GM12878 (cell line): ENCODE measurements around the gene DNAI4. TPM values are rescaled to one million over a fixed set of nuclear protein-coding genes. Genes with fewer than 3 reads are reported as not detected.

Experiments used
- ATAC-seq: fragments of 200-7000 bp; cut with Tn5 transposase; 3 replicates; pipeline ENCODE4 v1.9.1; 2020; ENCODE audit warnings: mild to moderate bottlenecking, moderate library complexity
- BruUV-seq: library from RNA; stranded (reverse); fragments of 400-500 nt; replicated peaks from 2 replicates; lab custom pipeline; 2021; lab: Mats Ljungman, UMichigan
- CTCF ChIA-PET: fragments of 300-600 bp; sonication (Branson Sonifier 250); formaldehyde crosslinking; extraction: SDS; loops from one replicate; lab custom pipeline; 2021; ENCODE audit warnings: inconsistent platforms; lab: Yijun Ruan, JAX
- POLR2A ChIA-PET: fragments of 350-600 bp; formaldehyde crosslinking; extraction: SDS; loops from one replicate; lab custom pipeline; 2021; ENCODE audit warnings: inconsistent platforms; lab: Charles Lee
- RAD21 ChIA-PET: fragments of 300-600 bp; sonication (Branson Sonifier 250); formaldehyde crosslinking; loops from one replicate; lab custom pipeline; 2023; ENCODE audit warnings: antibody characterized with exemption; ENCODE audit not compliant: unreplicated experiment; lab: Charles Lee
- SMC1A ChIA-PET: fragments of 300-600 bp; sonication (Branson Sonifier 250); formaldehyde crosslinking; loops from one replicate; lab custom pipeline; 2023; ENCODE audit not compliant: unreplicated experiment, uncharacterized antibody; lab: Charles Lee
- DNase-seq: peaks from one replicate; pipeline ENCODE4 v3.0.0-alpha.2; 2011; ENCODE audit warnings: low read depth, low spot score
- FAIRE-seq: peaks from 3 replicates; lab custom pipeline; 2011; peaks lifted over from hg19 to GRCh38; lab: Jason Lieb, UNC
- H2AFZ ChIP-seq: 2 replicates; pipeline ENCODE4 v1.6.0; 2011; ENCODE audit warnings: low read depth, low read length, control low read depth; ENCODE audit not compliant: control insufficient read depth
- H3K27ac ChIP-seq: 2 replicates; pipeline ENCODE4 v1.5.1; 2011; ENCODE audit warnings: control low read depth; ENCODE audit not compliant: control insufficient read depth, insufficient read depth
- H3K27me3 ChIP-seq, 2 experiments: replicated peaks in 1 of 2; 2 replicates each; pipeline versions ENCODE4 v1.6.0 to v1.6.1; 2011; ENCODE audit warnings: low read length in 1 of 2; ENCODE audit not compliant: control insufficient read depth in 2 of 2, insufficient read depth in 2 of 2
- H3K36me3 ChIP-seq, 2 experiments: 2 replicates each; pipeline ENCODE4 v1.5.1; 2011; ENCODE audit warnings: low read length in 1 of 2; ENCODE audit not compliant: control insufficient read depth in 2 of 2, insufficient read depth in 2 of 2
- H3K4me1 ChIP-seq: 2 replicates; pipeline ENCODE4 v1.6.1; 2011; ENCODE audit warnings: mild to moderate bottlenecking, low read length, moderate library complexity, mixed read lengths; ENCODE audit not compliant: control insufficient read depth, insufficient read depth
- H3K4me2 ChIP-seq: 2 replicates; pipeline ENCODE4 v1.6.0; 2011; ENCODE audit warnings: control low read depth; ENCODE audit not compliant: control insufficient read depth, insufficient read depth
- H3K4me3 ChIP-seq: fragments of 200-600 bp; sonication (generic); 2 replicates; pipeline ENCODE4 v1.5.1; 2016
- H3K79me2 ChIP-seq: 2 replicates; pipeline ENCODE4 v1.6.0; 2011; ENCODE audit warnings: low read length; ENCODE audit not compliant: control insufficient read depth, insufficient read depth
- H3K9ac ChIP-seq: 2 replicates; pipeline ENCODE4 v1.8.0; 2011; ENCODE audit warnings: low read length, control low read depth, mixed read lengths; ENCODE audit not compliant: control insufficient read depth, insufficient read depth
- H3K9me3 ChIP-seq: replicated peaks from 3 replicates; pipeline ENCODE4 v1.5.1; 2011; ENCODE audit warnings: mild to moderate bottlenecking, low read length; ENCODE audit not compliant: control insufficient read depth, insufficient read depth
- H4K20me1 ChIP-seq: 2 replicates; pipeline ENCODE4 v1.6.0; 2011; ENCODE audit not compliant: control insufficient read depth, insufficient read depth
- BCL11A ChIP-seq: IDR thresholded peaks from 2 replicates; pipeline ENCODE4 v1.6.1; 2011; ENCODE audit warnings: low read depth, low read length
- CHD2 ChIP-seq: IDR thresholded peaks from 2 replicates; pipeline ENCODE4 v1.6.1; 2011; ENCODE audit warnings: low read depth, low read length, improper control_type of control experiment, borderline replicate concordance
- IRF4 ChIP-seq: IDR thresholded peaks from 2 replicates; pipeline ENCODE4 v1.6.1; 2011; ENCODE audit warnings: low read depth, low read length
- KDM1A ChIP-seq: fragments of 200-600 bp; sonication (generic); IDR thresholded peaks from 2 replicates; pipeline ENCODE4 v1.6.1; 2016; ENCODE audit warnings: borderline replicate concordance
- MTA3 ChIP-seq: IDR thresholded peaks from 2 replicates; pipeline ENCODE4 v1.6.1; 2012; ENCODE audit warnings: low read length, inconsistent platforms, borderline replicate concordance
- NBN ChIP-seq: fragments of 450-650 bp; IDR thresholded peaks from 2 replicates; pipeline ENCODE4 v1.6.1; 2016
- RAD21 ChIP-seq: IDR thresholded peaks from 2 replicates; pipeline ENCODE4 v1.6.1; 2011; ENCODE audit warnings: mild to moderate bottlenecking, low read depth, low read length, moderate library complexity; ENCODE audit not compliant: insufficient read depth
- RAD51 ChIP-seq: fragments of 450-650 bp; IDR thresholded peaks from 2 replicates; pipeline ENCODE4 v1.6.1; 2016; ENCODE audit warnings: moderate library complexity, mild to moderate bottlenecking, inconsistent platforms
- RB1 ChIP-seq: fragments of 450-650 bp; formaldehyde crosslinking; IDR thresholded peaks from 2 replicates; pipeline ENCODE4 v1.6.1; 2017; ENCODE audit warnings: mild to moderate bottlenecking, borderline replicate concordance
- SP1 ChIP-seq: IDR thresholded peaks from one replicate; pipeline ENCODE4 v1.6.1; 2011; ENCODE audit warnings: low read depth, low read length
- SPI1 ChIP-seq: IDR thresholded peaks from 2 replicates; pipeline ENCODE4 v1.6.1; 2011; ENCODE audit warnings: low read depth, mild to moderate bottlenecking, low read length, moderate library complexity, borderline replicate concordance; ENCODE audit not compliant: insufficient read depth
- SRF ChIP-seq, 2 experiments: IDR thresholded peaks; 2 replicates each; pipeline ENCODE4 v1.6.1; 2011; ENCODE audit warnings: low read depth in 2 of 2, low read length in 2 of 2, mild to moderate bottlenecking in 1 of 2, moderate library complexity in 1 of 2
- whole genome bisulfite sequencing: methylation state at CpG from one replicate; pipeline ENCODE4 v1.1.6; 2016; ENCODE audit warnings: low lambda C conversion rate; ENCODE audit not compliant: insufficient replicate concordance, insufficient coverage; ENCODE audit errors: missing lambda C conversion rate; 5-methylcytosine and 5-hydroxymethylcytosine counted together
- in situ Hi-C: fragments of 300-500 bp; cut with MboI; formaldehyde crosslinking; loops from 9 replicates; pipeline ENCODE4 v1.14.3; 2018; ENCODE audit warnings: mixed read lengths
- intact Hi-C: fragments of 100-400 bp; cut with micrococcal nuclease; formaldehyde crosslinking; loops from one replicate; pipeline ENCODE4 v1.14.2; 2022; ENCODE audit not compliant: unreplicated experiment
- polyA plus RNA-seq, 11 experiments: library from polyadenylated mRNA; depleted of rRNA in 4 of 11; unstranded in 6 of 11; stranded (reverse) in 5 of 11; fragments of >200 nt; fragmentation: Nextera tagmentation in 4 of 11; fragmentation: Illumina TruSeq in 1 of 11; extraction: Ambion mirVana in 4 of 11; extraction: Trizol in 1 of 11; gene quantifications; 1 replicate in 1 of 11; 2 replicates in 10 of 11; pipeline versions ENCODE4 v1.2.1 to v1.2.3, GENCODE V29; 2011 to 2016; ENCODE audit warnings: inconsistent platforms in 2 of 11, missing spikeins in 2 of 11, low read depth in 1 of 11
- total RNA-seq, 4 experiments: library from RNA; depleted of rRNA in 3 of 4; stranded (reverse); fragments of >200 nt in 3 of 4; fragmentation: Illumina TruSeq in 1 of 4; extraction: Trizol in 1 of 4; gene quantifications; 2 replicates each; pipeline versions ENCODE4 v1.2.1 to v1.2.3, GENCODE V29; 2013 to 2021
- TF ChIP-seq, protein P1 (sequence below): IDR thresholded peaks from 2 replicates; pipeline ENCODE4 v1.6.1; 2011; ENCODE audit warnings: borderline replicate concordance, low read depth, mild to moderate bottlenecking, moderate library complexity, mixed read lengths, low read length; ENCODE audit not compliant: insufficient read depth; ENCODE audit errors: extremely low read length
- TF ChIP-seq, protein P2 (sequence below): IDR thresholded peaks from 2 replicates; pipeline ENCODE4 v1.6.1; 2011; ENCODE audit warnings: mild to moderate bottlenecking, low read depth, low read length, moderate library complexity; ENCODE audit not compliant: insufficient replicate concordance
- TF ChIP-seq, protein P3 (sequence below): fragments of 450-650 bp; IDR thresholded peaks from 2 replicates; pipeline ENCODE4 v1.6.1; 2016; ENCODE audit warnings: mild to moderate bottlenecking

Gene DNAI4
- total and polyA plus RNA-seq, 10 of the 15 experiments (the other 5 are each of a cell fraction or from before 2014, with no cell fraction given) = 0.13 to 2.3 (median 0.27) TPM; not detected in 1

- Histone ChIP-seq H3K27ac (no peak overlapping the region), H3K9ac (no peak overlapping the region), H3K4me2 (no peak overlapping the region), H3K27me3 (no peaks in the 10 kb centered on the region), H2AFZ (no peak overlapping the region), H3K4me1 (peaks cover 6% of the 10 kb centered on the region; the same call in 1 of the 2 replicates), H3K79me2 (peaks cover 8% of the 10 kb centered on the region), H3K9me3 (no peaks in the 10 kb centered on the region; the same call in 2 of the 3 replicates), H4K20me1 (no peaks in the 10 kb centered on the region), H3K36me3 (no peaks in the 10 kb centered on the region), H3K4me3 (no peak overlapping the region)
- intact Hi-C loops (no loop called here), in situ Hi-C loops (no loop called here)
- DNase-seq (no peak), FAIRE-seq (no peak), ATAC-seq (no peak)
- TF ChIP-seq, protein P1, sequence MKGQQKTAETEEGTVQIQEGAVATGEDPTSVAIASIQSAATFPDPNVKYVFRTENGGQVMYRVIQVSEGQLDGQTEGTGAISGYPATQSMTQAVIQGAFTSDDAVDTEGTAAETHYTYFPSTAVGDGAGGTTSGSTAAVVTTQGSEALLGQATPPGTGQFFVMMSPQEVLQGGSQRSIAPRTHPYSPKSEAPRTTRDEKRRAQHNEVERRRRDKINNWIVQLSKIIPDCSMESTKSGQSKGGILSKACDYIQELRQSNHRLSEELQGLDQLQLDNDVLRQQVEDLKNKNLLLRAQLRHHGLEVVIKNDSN = no peak
- TF ChIP-seq IRF4 = no peak
- 0% methylated on average over 1 of the region's 1 CpG for WGBS
- ChIA-PET SMC1A (interaction anchor here (0.6 to 1.4 kb wide), 3 partner anchors 11 to 37 kb away, joined by 3 read pairs; no protein-coding TSS in a partner anchor), CTCF (no interaction called here), POLR2A (interaction anchor here (0.5 kb wide), 1 partner anchor 1760 kb away, joined by 4 read pairs; no protein-coding TSS in a partner anchor), RAD21 (no interaction called here)
- BruUV-seq = no TSS peak
These were observed 5.6 kb downstream of the DNAI4 start for GRCh38 chr1:66919063-66919462.

GRCh38 chr1:66917476-66917875 lies 7.2 kb downstream of the DNAI4 start:
- no peaks in the 10 kb centered on the region; the same call in 2 of the 3 replicates for H3K9me3 ChIP-seq
- 89% methylated on average over 1 of the region's 1 CpG for WGBS
- H3K27me3 ChIP-seq = no peaks in the 10 kb centered on the region
- no peak overlapping the region for H3K4me3 ChIP-seq
- in situ Hi-C loops (no loop called here), intact Hi-C loops (no loop called here)
- CTCF ChIA-PET = no interaction called here
- SMC1A ChIA-PET = no interaction called here
- H4K20me1 ChIP-seq = no peaks in the 10 kb centered on the region
- no peaks in the 10 kb centered on the region for H3K79me2 ChIP-seq
- ATAC-seq (no peak), DNase-seq (no peak), FAIRE-seq (no peak)
- no peaks in the 10 kb centered on the region for H3K36me3 ChIP-seq
- POLR2A ChIA-PET = no interaction called here
- H2AFZ ChIP-seq = no peak overlapping the region
- RAD21 ChIA-PET = no interaction called here
- no TSS peak for BruUV-seq
- no peaks in the 10 kb centered on the region for H3K4me1 ChIP-seq
- H3K9ac ChIP-seq = no peak overlapping the region
- H3K27ac ChIP-seq = no peak overlapping the region
- no peak overlapping the region for H3K4me2 ChIP-seq
- TF ChIP-seq RB1 (no peak), NBN (no peak), SP1 (no peak), RAD51 (no peak), CHD2 (no peak), RAD21 (no peak), KDM1A (no peak), SRF (IDR thresholded peaks at IDR 0.05; ENCODE audit: low read depth in 2 of 2, low read length in 2 of 2) (no peak), SPI1 (no peak), BCL11A (no peak), MTA3 (no peak)
- TF ChIP-seq, protein P2, sequence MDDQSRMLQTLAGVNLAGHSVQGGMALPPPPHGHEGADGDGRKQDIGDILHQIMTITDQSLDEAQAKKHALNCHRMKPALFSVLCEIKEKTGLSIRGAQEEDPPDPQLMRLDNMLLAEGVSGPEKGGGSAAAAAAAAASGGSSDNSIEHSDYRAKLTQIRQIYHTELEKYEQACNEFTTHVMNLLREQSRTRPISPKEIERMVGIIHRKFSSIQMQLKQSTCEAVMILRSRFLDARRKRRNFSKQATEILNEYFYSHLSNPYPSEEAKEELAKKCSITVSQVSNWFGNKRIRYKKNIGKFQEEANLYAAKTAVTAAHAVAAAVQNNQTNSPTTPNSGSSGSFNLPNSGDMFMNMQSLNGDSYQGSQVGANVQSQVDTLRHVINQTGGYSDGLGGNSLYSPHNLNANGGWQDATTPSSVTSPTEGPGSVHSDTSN = no peak
- TF ChIP-seq, protein P3, sequence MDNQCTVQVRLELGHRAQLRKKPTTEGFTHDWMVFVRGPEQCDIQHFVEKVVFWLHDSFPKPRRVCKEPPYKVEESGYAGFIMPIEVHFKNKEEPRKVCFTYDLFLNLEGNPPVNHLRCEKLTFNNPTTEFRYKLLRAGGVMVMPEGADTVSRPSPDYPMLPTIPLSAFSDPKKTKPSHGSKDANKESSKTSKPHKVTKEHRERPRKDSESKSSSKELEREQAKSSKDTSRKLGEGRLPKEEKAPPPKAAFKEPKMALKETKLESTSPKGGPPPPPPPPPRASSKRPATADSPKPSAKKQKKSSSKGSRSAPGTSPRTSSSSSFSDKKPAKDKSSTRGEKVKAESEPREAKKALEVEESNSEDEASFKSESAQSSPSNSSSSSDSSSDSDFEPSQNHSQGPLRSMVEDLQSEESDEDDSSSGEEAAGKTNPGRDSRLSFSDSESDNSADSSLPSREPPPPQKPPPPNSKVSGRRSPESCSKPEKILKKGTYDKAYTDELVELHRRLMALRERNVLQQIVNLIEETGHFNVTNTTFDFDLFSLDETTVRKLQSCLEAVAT = no peak
